Natural killer cell (primary cell): ENCODE measurements around the gene ABHD2. TPM values are rescaled to one million over a fixed set of nuclear protein-coding genes. Genes with fewer than 3 reads are reported as not detected.

ENCODE experiments used
- ATAC-seq, 3 donors: fragments of 150-1000 bp in 2 of 3; fragments of 200-7000 bp in 1 of 3; cut with Tn5 transposase; 1 replicate in 1 of 3; 2 replicates in 2 of 3; pipeline ENCODE4 v1.10.0; 2021; ENCODE audit warnings: mild to moderate bottlenecking in 2 of 3, moderate library complexity in 2 of 3
- DNase-seq, 2 donors: peaks; one replicate each; pipeline versions ENCODE4 v3.0.0 to v3.0.0-alpha.2; 2013 to 2021; ENCODE audit warnings: mixed read lengths in 1 of 2
- H3K27ac ChIP-seq: one replicate; pipeline ENCODE4 v1.5.1; 2013; ENCODE audit warnings: mild to moderate bottlenecking, low read length
- H3K27me3 ChIP-seq: one replicate; pipeline ENCODE4 v1.6.1; 2013; ENCODE audit warnings: low read length; ENCODE audit not compliant: control insufficient read depth, insufficient read depth
- H3K36me3 ChIP-seq: one replicate; pipeline ENCODE4 v1.6.1; 2013; ENCODE audit warnings: low read length; ENCODE audit not compliant: control insufficient read depth, insufficient read depth
- H3K4me1 ChIP-seq: one replicate; pipeline ENCODE4 v1.6.1; 2013; ENCODE audit warnings: low read length; ENCODE audit not compliant: control insufficient read depth, insufficient read depth
- H3K4me3 ChIP-seq: one replicate; pipeline ENCODE4 v1.5.1; 2013; ENCODE audit warnings: low read length
- H3K9me3 ChIP-seq: one replicate; pipeline ENCODE4 v1.6.1; 2013; ENCODE audit warnings: low read length; ENCODE audit not compliant: control insufficient read depth, insufficient read depth
- H3K27ac Mint-ChIP-seq, 2 donors: one replicate each; pipeline ENCODE4 v1.8.0; 2022; ENCODE audit warnings: mild to moderate bottlenecking in 2 of 2, mixed read lengths in 2 of 2, moderate library complexity in 1 of 2
- H3K27me3 Mint-ChIP-seq, 2 donors: one replicate each; pipeline ENCODE4 v1.8.0; 2022; ENCODE audit warnings: low read depth in 2 of 2, mixed read lengths in 2 of 2
- H3K36me3 Mint-ChIP-seq: one replicate; pipeline ENCODE4 v1.8.0; 2022; ENCODE audit warnings: mixed read lengths
- H3K4me1 Mint-ChIP-seq, 2 donors: one replicate each; pipeline ENCODE4 v1.8.0; 2022; ENCODE audit warnings: mixed read lengths in 2 of 2
- H3K4me3 Mint-ChIP-seq: one replicate; pipeline ENCODE4 v1.8.0; 2022; ENCODE audit warnings: mild to moderate bottlenecking, moderate library complexity, mixed read lengths
- H3K9me3 Mint-ChIP-seq, 2 donors: one replicate each; pipeline ENCODE4 v1.8.0; 2022; ENCODE audit warnings: mixed read lengths in 2 of 2
- WGBS: methylation state at CpG from one replicate; pipeline ENCODE4 v1.1.7; 2013; ENCODE audit warnings: missing lambda C conversion rate; ENCODE audit not compliant: insufficient coverage; 5-methylcytosine and 5-hydroxymethylcytosine counted together
- intact Hi-C: fragments of 100-400 bp; cut with micrococcal nuclease; formaldehyde crosslinking; loops from one replicate; pipeline ENCODE4 v1.14.2; 2022
- total RNA-seq, 4 donors: library from RNA; stranded (reverse); fragments of 120-200 nt in 1 of 4; gene quantifications; one replicate each; pipeline versions ENCODE4 v1.2.3 to v1.2.4, GENCODE V29; 2013 to 2022
- TF ChIP-seq, protein P1 (sequence below): fragments of 200-600 bp; IDR thresholded peaks from one replicate; pipeline ENCODE4 v1.8.0; 2022; ENCODE audit warnings: antibody characterized with exemption

ABHD2 gene
- total RNA-seq, 3 donors from 2014 or later (not counting 1 experiment from before 2014, with no cell fraction given), result 187 to 236 (median 191) TPM

DNA sequence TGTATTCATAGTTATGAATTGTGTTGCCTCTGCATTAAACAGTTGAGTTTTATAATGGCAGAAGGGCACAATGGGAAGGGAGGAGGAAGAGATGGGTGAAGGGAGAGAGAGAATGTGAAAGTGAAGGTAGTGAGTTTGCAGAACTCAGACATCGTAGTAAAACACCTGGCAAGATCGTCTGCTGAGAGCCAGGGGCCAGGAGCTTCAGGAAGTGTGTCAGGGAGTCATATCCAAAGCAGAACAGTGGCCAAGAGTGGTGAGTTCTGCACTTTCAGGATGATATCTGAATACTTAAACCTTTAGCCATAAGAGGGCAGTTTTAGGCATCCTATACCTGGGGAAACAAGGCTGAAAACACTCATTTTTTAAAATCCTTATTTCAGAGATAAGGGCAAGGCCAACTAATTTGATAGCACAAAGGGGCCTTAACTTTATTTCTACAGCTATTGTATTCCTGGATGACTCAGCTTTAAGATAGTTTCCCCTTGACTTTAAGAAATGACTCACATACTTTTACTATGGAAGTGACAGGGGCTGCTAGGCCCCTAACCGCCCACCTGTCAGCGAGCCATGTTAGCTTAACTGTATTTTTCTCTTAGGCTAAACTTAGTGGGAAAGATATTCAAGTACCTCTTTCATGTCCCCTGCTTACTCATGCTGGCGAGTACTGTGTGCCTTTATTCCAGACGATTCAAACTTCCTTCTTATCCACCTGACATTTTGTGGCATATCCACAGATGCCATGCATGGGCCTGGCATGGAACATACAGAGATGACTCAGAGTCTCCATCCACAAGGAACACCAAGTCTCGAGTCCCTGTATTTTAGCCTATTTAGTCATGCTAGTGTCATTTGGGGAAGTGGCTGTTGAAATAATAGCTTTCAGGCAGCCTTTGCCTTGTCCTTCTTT, 79.3 kb downstream of the ABHD2 start:
- 21% methylated on average over 7 of the region's 7 CpGs for WGBS
- Mint-ChIP-seq H3K9me3 (no peaks in the 10 kb centered on the region), H3K36me3 (no peaks in the 10 kb centered on the region), H3K4me1 (peaks cover 37 to 46% of the 10 kb centered on the region in 2 donors), H3K27me3 (no peaks in the 10 kb centered on the region), H3K27ac (peak overlapping the region; percentile 58 to 81), H3K4me3 (no peak overlapping the region)
- Histone ChIP-seq H3K36me3 (peaks cover 11% of the 10 kb centered on the region), H3K27ac (no peak overlapping the region), H3K9me3 (no peaks in the 10 kb centered on the region), H3K27me3 (no peaks in the 10 kb centered on the region), H3K4me3 (no peak overlapping the region), H3K4me1 (peaks cover 20% of the 10 kb centered on the region)
- DNase-seq, result no peak
- TF ChIP-seq, protein P1, sequence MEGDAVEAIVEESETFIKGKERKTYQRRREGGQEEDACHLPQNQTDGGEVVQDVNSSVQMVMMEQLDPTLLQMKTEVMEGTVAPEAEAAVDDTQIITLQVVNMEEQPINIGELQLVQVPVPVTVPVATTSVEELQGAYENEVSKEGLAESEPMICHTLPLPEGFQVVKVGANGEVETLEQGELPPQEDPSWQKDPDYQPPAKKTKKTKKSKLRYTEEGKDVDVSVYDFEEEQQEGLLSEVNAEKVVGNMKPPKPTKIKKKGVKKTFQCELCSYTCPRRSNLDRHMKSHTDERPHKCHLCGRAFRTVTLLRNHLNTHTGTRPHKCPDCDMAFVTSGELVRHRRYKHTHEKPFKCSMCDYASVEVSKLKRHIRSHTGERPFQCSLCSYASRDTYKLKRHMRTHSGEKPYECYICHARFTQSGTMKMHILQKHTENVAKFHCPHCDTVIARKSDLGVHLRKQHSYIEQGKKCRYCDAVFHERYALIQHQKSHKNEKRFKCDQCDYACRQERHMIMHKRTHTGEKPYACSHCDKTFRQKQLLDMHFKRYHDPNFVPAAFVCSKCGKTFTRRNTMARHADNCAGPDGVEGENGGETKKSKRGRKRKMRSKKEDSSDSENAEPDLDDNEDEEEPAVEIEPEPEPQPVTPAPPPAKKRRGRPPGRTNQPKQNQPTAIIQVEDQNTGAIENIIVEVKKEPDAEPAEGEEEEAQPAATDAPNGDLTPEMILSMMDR, result no peak
- intact Hi-C loops, result no loop called here
- peak in 2 of 3 donors; percentile 3 to 48 for ATAC-seq

DNA sequence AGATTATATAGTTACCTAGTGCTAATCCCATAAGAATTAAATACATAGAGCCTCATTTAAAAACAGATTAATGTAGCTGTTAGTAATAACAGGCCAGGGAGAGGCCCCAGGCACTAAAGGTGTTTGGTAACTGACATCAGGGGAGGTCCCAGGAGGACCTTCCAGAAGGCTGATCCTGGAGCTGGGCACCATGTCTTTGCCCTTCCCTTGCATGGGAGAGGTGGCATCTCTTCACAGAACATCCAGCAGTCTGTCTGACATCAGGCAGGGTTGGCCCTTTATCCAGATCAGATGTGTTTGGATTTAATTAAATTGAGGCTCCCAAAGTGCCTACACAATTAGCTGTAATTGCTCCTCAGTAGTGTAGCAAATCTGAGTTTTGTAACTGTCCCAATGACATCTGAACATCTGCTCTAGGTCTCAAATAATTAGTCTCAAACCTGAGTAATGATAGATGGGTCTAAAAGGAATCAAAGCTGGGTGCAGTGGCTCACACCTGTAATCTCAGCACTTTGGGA, 80.1 kb downstream of the ABHD2 start:
- no peaks in the 10 kb centered on the region for H3K9me3 ChIP-seq
- H3K4me1 ChIP-seq, result peaks cover 20% of the 10 kb centered on the region
- intact Hi-C loops, result no loop called here
- H3K27ac Mint-ChIP-seq, result peak overlapping the region; percentile 58 to 81
- H3K4me3 Mint-ChIP-seq, result no peak overlapping the region
- no peak overlapping the region for H3K27ac ChIP-seq
- TF ChIP-seq, protein P1, result no peak
- DNase-seq (no peak), ATAC-seq (no peak)
- H3K9me3 Mint-ChIP-seq, result no peaks in the 10 kb centered on the region
- H3K27me3 Mint-ChIP-seq, result no peaks in the 10 kb centered on the region
- peaks cover 28 to 39% of the 10 kb centered on the region in 2 donors for H3K4me1 Mint-ChIP-seq
- no peak overlapping the region for H3K4me3 ChIP-seq
- H3K36me3 ChIP-seq, result peaks cover 13% of the 10 kb centered on the region
- no peaks in the 10 kb centered on the region for H3K27me3 ChIP-seq
- no peaks in the 10 kb centered on the region for H3K36me3 Mint-ChIP-seq

DNA sequence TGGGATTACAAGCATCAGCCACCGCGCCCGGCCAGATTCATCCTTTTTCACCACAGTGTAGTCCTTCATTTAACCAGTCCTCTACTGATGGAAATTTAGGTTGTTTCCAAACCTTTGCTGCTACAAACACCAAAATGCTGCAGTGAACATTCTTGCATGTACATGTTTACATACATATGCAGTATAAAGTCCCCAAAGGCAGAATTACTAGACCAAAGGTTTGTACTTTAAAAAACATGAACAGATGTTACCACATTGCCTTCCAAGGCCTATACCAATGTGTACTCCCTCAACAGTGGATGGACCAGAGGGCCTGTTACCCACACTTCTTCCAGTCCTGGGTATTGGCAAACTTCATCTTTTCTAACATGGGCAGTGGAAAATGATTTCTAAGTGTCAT, 82.1 kb downstream of the ABHD2 start:
- Mint-ChIP-seq H3K36me3 (peaks cover 7% of the 10 kb centered on the region), H3K4me1 (peaks cover 29 to 32% of the 10 kb centered on the region in 2 donors), H3K9me3 (no peaks in the 10 kb centered on the region), H3K4me3 (no peak overlapping the region), H3K27ac (peak overlapping the region; percentile 36 to 63), H3K27me3 (no peaks in the 10 kb centered on the region)
- H3K27ac ChIP-seq, result no peak overlapping the region
- intact Hi-C loops, result loop anchor here (10.0 kb wide), 1 partner anchor 66 kb away; no protein-coding TSS in a partner anchor
- 100% methylated on average over 3 of the region's 3 CpGs for WGBS
- no peaks in the 10 kb centered on the region for H3K9me3 ChIP-seq
- DNase-seq (no peak), ATAC-seq (no peak)
- peaks cover 16% of the 10 kb centered on the region for H3K36me3 ChIP-seq
- peaks cover 20% of the 10 kb centered on the region for H3K4me1 ChIP-seq
- no peak overlapping the region for H3K4me3 ChIP-seq
- TF ChIP-seq, protein P1, result no peak
- no peaks in the 10 kb centered on the region for H3K27me3 ChIP-seq
